ENCODE results near the gene CHID1. TPM values are rescaled to one million over a fixed set of nuclear protein-coding genes. Genes with fewer than 3 reads are reported as not detected.

CHID1 gene
- total RNA-seq, 4 donors from 2014 or later = 75.0 to 144 (median 93.8) TPM

DNA sequence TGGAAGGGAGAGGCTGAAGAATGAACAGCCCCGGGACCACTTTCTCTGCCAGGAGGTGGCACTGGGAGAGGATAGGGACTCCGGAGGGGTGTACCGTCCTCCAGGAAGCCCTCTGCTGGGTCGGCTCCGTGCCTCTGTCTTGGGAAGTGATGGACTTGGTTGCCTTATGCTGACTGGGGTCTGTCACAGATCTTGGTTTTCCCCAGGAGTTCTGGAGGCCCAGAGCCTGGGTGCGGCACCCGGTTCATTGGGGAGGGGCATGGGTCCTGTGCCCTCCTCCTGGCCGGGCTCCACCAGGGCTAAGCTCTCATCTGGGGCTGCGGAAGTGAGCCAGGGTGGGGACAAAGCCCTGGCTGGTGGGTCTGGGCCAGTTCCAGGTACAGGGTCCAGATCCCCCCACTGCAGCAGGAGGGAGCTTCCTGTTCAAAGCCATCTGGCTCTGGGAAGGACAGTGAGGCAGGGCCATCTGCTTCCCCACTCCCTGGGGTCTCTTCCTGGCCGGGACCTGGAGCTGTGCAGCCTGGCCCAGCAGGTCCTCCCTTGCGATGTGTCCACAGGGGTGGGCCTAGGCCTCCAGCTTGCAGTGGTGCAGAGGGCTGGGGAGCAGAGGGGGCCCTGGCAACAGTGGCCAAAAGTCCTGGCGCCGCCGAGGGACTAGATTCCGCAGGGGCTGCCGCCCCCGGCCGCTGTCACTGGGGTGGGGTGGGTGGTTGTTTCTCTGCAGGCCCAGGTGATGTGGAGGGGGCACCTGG lies 14.0 kb upstream of the CHID1 start:
- no peak for TF ChIP-seq CTCF (IDR thresholded peaks at IDR 0.05)
- no peak for TF ChIP-seq POLR2A (IDR thresholded peaks at IDR 0.05)
- Histone ChIP-seq H3K27me3 (no peaks in the 10 kb centered on the region), H3K36me3 (no peaks in the 10 kb centered on the region), H3K9me3 (no peaks in the 10 kb centered on the region), H3K27ac (peak overlapping the region in 2 of 3 donors; percentile 73 to 90), H3K4me1 (peaks cover 8 to 14% of the 10 kb centered on the region in 2 donors), H3K4me3 (replicated peaks in 1 of 3) (no peak overlapping the region)
- 72 to 78% methylated on average over 5 to 8 of the region's 18 CpGs for WGBS, 2 donors
- intact Hi-C loops (cut with DNase I) = loop anchor here (5.0 to 10.0 kb wide), 2 partner anchors 60 to 128 kb away; no protein-coding TSS in a partner anchor
- DNase-seq = peak in 1 of 2 donors; percentile 25

- Histone ChIP-seq H3K4me3 (replicated peaks in 1 of 3) (no peak overlapping the region), H3K9me3 (no peaks in the 10 kb centered on the region), H3K36me3 (no peaks in the 10 kb centered on the region), H3K27me3 (no peaks in the 10 kb centered on the region), H3K27ac (peak overlapping the region in 1 of 3 donors; percentile 90), H3K4me1 (peaks cover 8 to 19% of the 10 kb centered on the region in 2 donors)
- TF ChIP-seq CTCF (IDR thresholded peaks at IDR 0.05) (no peak), POLR2A (IDR thresholded peaks at IDR 0.05) (no peak)
- no peak for DNase-seq
- 81 to 83% methylated on average over 14 to 16 of the region's 19 CpGs for WGBS, 2 donors
- intact Hi-C loops (cut with DNase I) = loop anchor here (5.0 to 10.0 kb wide), 2 partner anchors 61 to 128 kb away; no protein-coding TSS in a partner anchor
These were observed 13.2 kb upstream of the CHID1 start for GRCh38 chr11:923691-924405.

- Histone ChIP-seq H3K4me3 (replicated peaks in 1 of 3) (no peak overlapping the region), H3K9me3 (no peaks in the 10 kb centered on the region), H3K4me1 (peaks cover 7 to 16% of the 10 kb centered on the region in 2 donors), H3K27me3 (no peaks in the 10 kb centered on the region), H3K27ac (no peak overlapping the region), H3K36me3 (no peaks in the 10 kb centered on the region)
- intact Hi-C loops (cut with DNase I) = loop anchor here (5.0 to 10.0 kb wide), 2 partner anchors 63 to 130 kb away; no protein-coding TSS in a partner anchor
- TF ChIP-seq CTCF (IDR thresholded peaks at IDR 0.05) (no peak), POLR2A (IDR thresholded peaks at IDR 0.05) (no peak)
- 79 to 80% methylated on average over 12 to 14 of the region's 15 CpGs for WGBS, 2 donors
- no peak for DNase-seq
These were observed 11.5 kb upstream of the CHID1 start for GRCh38 chr11:921921-922678.

- H3K4me1 ChIP-seq = peaks cover 0 to 5% of the 10 kb centered on the region in 2 donors
- no peaks in the 10 kb centered on the region for H3K9me3 ChIP-seq
- intact Hi-C loops (cut with DNase I) = loop anchor here (10.0 kb wide), 1 partner anchor 93 kb away; the partner anchor contains the start of gene CRACR2B
- H3K27me3 ChIP-seq = no peaks in the 10 kb centered on the region
- WGBS, 2 donors = 82 to 95% methylated on average over 8 of the region's 8 CpGs
- no peak for TF ChIP-seq POLR2A (IDR thresholded peaks at IDR 0.05)
- no peak for TF ChIP-seq CTCF (IDR thresholded peaks at IDR 0.05)
- H3K4me3 ChIP-seq (replicated peaks in 1 of 3) = no peak overlapping the region
- no peak for DNase-seq
- H3K27ac ChIP-seq = no peak overlapping the region
- no peaks in the 10 kb centered on the region for H3K36me3 ChIP-seq
These were observed 6.8 kb upstream of the CHID1 start for GRCh38 chr11:917426-917825.
